GM18951 (cell line): ENCODE results near the gene PLA2G4D.

Experiments
- POLR2A ChIP-seq: IDR thresholded peaks from 4 replicates; pipeline ENCODE4 v1.6.1; 2011; ENCODE audit warnings: mild to moderate bottlenecking; ENCODE audit not compliant: insufficient read length, insufficient read depth; ENCODE audit errors: extremely low read depth
- in situ Hi-C: fragments of 300-500 bp; cut with MboI; formaldehyde crosslinking; loops from one replicate; pipeline ENCODE4 v1.12.0; 2022; ENCODE audit warnings: low sequenced_read_pairs, mixed read lengths, inconsistent platforms; ENCODE audit not compliant: unreplicated experiment

PLA2G4D gene

GRCh38 chr15:42118650-42119445, 24.5 kb upstream of the PLA2G4D start:
- no peak for TF ChIP-seq POLR2A
- in situ Hi-C loops: no loop called here

GRCh38 chr15:42111924-42112323, 17.6 kb upstream of the PLA2G4D start:
- TF ChIP-seq POLR2A: no peak
- in situ Hi-C loops: no loop called here

GRCh38 chr15:42110367-42110766, 16.0 kb upstream of the PLA2G4D start:
- in situ Hi-C loops: no loop called here
- TF ChIP-seq POLR2A: no peak

GRCh38 chr15:42108806-42109205, 14.4 kb upstream of the PLA2G4D start:
- in situ Hi-C loops: no loop called here
- no peak for TF ChIP-seq POLR2A

- no peak for TF ChIP-seq POLR2A
These were observed 13.8 kb upstream of the PLA2G4D start for GRCh38 chr15:42108189-42108588.

GRCh38 chr15:42107473-42107872, 13.1 kb upstream of the PLA2G4D start:
- TF ChIP-seq POLR2A: no peak
- in situ Hi-C loops: no loop called here

More at GRCh38 chr15:42108189-42108588, 13.8 kb upstream of the PLA2G4D start:
- in situ Hi-C loops: no loop called here

GRCh38 chr15:42106288-42106687, 11.9 kb upstream of the PLA2G4D start:
- in situ Hi-C loops: no loop called here
- no peak for TF ChIP-seq POLR2A

GRCh38 chr15:42104095-42104891, 9.9 kb upstream of the PLA2G4D start:
- in situ Hi-C loops: no loop called here
- no peak for TF ChIP-seq POLR2A

- no peak for TF ChIP-seq POLR2A
- in situ Hi-C loops: no loop called here
These were observed 8.4 kb upstream of the PLA2G4D start for GRCh38 chr15:42102646-42103235.

- in situ Hi-C loops: no loop called here
- TF ChIP-seq POLR2A: no peak
These were observed 7.5 kb upstream of the PLA2G4D start for GRCh38 chr15:42101861-42102260.

GRCh38 chr15:42100021-42100800, 5.8 kb upstream of the PLA2G4D start:
- in situ Hi-C loops: no loop called here
- TF ChIP-seq POLR2A: no peak

- in situ Hi-C loops: no loop called here
These were observed 2.7 kb upstream of the PLA2G4D start for GRCh38 chr15:42097018-42097417.

GRCh38 chr15:42093966-42094365, 396 bp downstream of the PLA2G4D start:
- TF ChIP-seq POLR2A: no peak
- in situ Hi-C loops: no loop called here

More at GRCh38 chr15:42097018-42097417, 2.7 kb upstream of the PLA2G4D start:
- no peak for TF ChIP-seq POLR2A
